OCI-M2 (cell line): ENCODE data around the gene C2CD4C.
"Not testable (repeated sequence)": the region's sequence is repeated elsewhere in the genome, so short reads cannot be mapped to it uniquely, and the experiment has no call there.

Experiments used
- DNase-seq: peaks from one replicate; lab custom pipeline; 2025; ENCODE audit not compliant: unreplicated experiment; lab: John Stamatoyannopoulos, UW

C2CD4C gene

DNA sequence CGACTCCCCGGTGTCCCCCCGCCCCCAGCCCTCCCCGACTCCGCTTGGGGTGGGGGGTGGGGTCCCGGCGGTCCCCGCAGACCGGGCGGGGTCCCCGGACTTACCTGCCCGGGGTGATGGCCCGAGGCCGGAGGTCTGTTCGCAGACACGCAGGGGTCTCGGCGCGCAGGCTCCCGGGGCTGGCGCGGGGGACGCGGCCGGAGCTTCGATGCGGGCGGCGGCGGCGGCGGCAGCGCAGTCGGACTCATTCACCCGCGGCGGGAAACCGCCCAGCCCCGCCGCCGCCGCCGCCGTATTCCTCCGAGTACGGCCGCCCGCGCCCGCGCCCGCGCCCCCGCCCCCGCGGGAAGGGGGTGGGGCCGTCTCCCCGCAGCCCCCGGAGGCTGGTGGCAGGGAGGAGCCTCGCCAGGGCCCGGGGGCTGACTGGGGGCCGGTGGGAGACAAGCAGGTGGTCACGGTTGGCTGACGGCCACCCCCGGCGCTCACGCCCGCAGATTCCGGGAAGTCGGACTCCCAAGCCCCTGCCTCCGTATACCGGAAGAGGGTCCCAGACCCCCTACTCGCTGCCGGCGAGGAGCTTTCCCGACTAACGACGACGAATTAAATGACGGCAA is at the start of gene C2CD4C:
Gene C2CD4C, minus strand, starts transcription at position 246 of the 614 bp plus-strand sequence. CDS start 786 bp downstream, outside the sequence.
- DNase-seq: no peak

GRCh38 chr19:458091-459042 is 49.4 kb upstream of the C2CD4C start:
- DNase-seq: no peak

GRCh38 chr19:457636-458035 is 48.7 kb upstream of the C2CD4C start:
- no peak for DNase-seq

DNA sequence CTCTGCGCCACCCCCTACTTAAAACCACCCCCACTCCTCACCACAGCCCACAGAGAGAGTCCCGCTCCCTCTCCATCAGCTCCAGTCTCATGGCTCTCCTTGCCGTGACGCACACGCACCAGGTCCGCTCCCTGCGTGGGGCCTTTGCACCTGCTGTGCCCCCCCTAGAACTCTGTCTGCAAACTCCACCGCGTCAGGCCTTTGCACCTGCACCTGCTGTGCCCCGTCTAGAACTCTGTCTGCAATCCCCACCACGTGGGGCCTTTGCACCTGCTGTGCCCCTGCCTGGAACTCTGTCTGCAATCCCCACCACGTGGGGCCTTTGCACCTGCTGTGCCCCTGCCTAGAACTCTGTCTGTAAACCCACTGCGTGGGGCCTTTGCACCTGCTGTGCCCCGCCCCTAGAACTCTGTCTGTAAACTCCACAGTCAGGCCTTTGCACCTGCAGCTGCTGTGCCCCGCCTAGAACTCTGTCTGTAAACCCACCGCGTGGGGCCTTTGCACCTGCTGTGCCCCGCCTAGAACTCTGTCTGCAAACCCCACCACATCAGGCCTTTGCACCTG is 47.7 kb upstream of the C2CD4C start:
- DNase-seq: no peak

DNA sequence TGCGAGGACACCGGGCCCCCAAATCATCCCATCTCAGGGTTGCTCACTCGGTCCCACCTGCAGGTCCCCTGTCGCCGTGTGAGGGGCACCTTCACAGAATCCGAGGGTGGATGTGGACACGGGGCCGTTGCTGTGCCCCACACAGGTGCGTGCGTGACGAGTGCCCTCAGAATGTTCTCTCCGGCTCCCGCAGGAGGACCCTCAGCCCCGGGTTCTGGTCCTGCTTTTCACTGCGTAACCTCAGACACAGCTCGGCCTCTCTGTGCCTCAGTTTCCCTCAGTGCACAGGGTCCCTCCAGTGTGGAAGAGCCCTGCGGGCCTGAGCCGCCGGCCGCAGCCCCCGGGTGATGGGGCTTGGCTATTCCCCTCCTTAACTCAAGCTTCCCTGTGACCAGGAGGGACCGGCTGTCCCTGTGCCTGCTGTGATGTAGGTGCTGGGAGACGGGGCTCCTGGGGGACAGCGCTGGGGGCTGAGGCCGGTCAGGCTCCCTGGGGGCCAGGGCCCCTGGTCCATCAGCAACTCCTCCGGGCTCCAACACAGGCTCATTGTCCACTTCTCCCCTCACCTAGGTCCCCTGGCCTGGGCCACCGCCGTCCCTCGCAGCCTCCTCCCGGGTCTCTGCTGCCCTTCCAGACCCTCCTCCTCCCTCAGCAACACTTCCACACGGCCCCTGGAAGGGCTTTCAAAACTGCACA is 47.1 kb upstream of the C2CD4C start:
- DNase-seq: no peak

DNA sequence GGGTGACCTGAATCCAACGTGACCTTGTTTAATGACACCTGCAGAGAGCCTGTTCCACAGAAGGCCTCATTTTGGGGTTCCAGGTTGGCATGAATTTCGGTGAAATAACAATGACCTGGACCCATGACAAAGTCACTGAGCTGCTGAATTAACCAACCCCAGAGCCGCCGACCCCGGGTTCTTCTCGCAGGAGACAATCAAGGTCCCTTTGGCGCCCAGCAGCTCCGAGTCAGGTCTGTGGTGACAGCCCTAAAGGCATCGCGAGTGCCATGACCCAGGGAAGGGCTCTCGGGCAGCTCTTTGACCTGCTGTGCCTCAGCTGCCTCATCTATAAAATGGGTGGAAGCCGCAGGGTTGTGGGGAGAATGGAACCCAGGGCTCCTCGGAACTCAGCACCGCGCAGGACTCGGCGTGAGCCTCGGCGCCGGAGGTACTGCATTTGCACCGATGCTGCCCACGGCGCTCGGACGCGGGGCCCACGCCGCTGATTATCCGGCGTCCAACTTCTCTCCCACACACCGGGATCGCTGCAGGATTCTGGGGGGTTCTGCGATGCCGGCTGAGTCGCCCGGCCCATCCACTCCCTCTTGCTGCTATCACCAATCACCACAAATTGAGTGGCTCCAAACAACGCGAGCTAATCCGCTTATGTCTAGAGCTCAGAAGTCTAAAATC is 46.2 kb upstream of the C2CD4C start:
- DNase-seq: no peak

- DNase-seq: no peak
Observed at GRCh38 chr19:453606-454005, 44.7 kb upstream of the C2CD4C start.

DNA sequence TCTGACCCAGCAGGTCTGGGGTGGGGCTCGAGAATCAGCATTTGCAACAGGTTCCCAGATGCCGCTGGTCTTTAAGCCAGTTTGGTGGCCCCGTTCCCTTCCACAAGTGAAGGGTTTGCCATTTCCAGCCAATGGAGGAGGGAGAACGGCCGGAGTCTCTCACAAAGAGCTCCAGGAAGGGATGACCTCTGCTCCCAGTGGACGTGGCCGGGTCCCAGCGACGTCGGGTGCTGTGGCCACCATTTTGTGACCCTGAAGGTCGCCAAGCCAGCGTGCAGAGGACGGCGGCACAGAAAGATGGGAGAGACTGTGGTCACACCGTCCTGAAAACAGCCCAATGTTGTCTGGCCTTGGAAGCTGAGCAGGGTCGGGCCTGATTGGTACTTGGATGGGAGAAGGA is 43.9 kb upstream of the C2CD4C start:
- no peak for DNase-seq

- not testable (repeated sequence) for DNase-seq
Observed at GRCh38 chr19:450912-451481, 42.0 kb upstream of the C2CD4C start.

GRCh38 chr19:449916-450315 is 41.0 kb upstream of the C2CD4C start:
- DNase-seq: no peak

DNA sequence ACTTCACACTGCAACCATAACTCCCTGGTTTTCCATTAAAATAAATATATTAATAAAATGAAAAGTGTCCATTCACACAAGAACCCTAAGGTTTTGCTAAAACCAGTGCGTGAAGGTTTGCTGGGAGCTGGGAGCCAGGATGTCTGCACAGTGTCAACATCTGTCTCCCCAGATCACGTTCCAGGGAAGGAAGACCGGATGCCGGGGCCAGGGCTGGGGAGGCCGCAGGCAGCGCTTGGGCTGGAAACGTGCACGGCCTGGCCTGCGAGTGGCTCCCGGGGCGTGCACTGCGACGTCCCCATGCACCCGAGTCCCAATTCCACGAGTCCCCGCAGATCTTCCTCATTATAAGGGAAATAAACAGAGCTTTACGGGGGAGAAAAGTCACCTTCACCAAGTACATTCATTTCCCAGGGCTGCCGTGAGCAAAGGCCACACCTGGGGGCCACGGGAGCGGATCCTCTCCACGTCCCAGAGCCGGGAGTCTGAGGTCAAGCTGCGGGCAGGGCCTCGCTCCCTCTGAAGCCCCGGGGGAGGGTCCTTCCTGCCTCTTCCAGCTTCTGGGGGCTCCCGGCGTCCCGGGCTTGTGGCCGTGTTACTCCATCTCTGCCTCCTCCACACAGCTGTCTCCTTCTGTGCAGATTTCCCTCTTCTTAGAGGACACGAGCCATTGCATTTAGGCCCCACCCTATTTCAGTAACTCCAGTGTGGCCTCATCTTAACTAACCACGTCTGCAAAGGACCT is 39.0 kb upstream of the C2CD4C start:
- DNase-seq: no peak

- DNase-seq: no peak
Observed at GRCh38 chr19:447064-447426, 38.1 kb upstream of the C2CD4C start.

GRCh38 chr19:444677-445210 is 35.8 kb upstream of the C2CD4C start:
- DNase-seq: no peak

- no peak for DNase-seq
Observed at GRCh38 chr19:443005-443404, 34.1 kb upstream of the C2CD4C start.

DNA sequence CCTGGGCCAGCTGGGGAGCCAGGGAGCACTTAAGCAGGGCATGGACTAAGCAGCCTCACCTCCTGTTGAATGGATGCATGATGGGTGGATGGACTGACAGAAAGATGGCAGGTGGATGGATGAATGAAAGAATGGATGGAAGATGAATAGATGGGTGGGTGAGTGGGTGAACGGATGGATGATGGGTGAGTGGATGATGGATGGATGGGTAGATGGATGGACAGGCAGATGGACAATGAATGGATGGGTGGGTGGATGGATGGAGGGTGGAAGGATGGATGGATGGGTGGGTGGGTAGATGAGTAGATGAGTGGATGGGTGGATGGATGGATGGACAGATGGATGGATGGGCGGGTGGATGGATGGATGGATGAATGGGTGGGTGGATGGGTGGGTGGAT is 33.1 kb upstream of the C2CD4C start:
- no peak for DNase-seq

DNA sequence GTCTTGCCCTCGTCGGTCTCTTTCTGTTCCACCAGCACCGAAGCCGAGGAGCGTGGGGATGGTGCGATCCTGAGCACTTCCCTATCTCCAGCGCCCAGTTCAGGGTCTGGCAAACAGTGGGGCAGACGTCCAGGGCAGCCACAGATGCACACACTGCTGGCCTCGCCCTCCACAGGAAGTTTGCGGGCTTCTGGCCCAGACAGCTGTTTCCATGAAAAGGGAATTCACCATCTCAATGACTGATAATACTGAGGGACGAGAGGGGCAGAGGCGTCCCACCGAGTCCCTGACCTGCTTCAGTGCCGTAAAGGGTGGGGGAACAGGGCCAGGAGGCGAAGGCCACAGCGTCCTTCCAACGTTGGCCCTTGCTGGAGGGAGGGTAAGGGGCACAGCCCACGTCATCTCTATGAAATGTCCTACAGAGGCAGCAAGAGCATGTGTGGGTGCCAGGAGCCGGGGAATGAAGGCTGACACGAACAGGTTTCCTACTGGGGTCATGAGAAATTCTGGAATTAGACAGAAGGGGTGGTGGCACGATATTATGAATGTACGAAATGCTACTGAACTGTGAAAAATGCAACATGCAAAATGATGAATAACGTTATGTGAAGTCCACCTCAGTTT is 32.4 kb upstream of the C2CD4C start:
- no peak for DNase-seq

DNA sequence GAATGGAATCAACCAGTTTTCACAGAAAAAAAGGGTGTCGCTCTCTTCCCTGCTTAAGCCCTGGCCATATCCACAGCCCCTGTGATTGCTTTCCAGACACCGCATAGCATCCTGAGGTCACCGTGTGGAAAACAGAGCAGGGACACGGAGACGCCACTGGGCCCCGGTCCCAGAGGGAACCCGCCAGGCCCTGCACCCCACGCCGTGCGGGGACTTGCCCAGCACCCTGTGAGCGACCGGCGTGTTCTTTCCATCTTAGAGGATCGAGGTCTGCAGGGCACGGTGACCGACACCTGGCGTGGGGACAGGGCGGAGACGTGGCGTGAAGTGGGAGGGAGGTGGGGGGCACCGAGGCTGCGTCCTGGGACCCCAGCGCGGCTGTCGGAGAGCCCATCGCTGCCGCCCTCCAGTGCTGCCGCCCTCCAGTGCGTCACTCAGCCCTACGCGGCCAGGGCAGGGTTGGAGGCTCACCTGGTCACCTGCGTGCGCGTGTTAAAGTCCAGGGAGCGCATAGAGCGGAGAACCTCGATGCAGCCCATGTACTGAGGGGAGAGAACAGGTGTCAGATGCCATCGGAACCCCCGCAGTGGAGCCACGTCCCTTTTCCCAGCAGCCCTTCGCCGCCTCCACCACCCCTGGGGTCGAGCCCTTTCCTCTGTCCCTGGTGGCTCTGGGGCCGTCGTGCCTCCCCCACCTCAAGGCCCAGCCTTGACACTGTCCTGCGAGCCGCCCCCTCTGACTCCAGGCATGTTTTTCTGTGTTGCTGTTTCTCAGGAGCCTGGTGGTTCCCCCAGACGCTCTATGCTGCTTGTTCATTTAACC is 31.7 kb upstream of the C2CD4C start:
- no peak for DNase-seq

DNA sequence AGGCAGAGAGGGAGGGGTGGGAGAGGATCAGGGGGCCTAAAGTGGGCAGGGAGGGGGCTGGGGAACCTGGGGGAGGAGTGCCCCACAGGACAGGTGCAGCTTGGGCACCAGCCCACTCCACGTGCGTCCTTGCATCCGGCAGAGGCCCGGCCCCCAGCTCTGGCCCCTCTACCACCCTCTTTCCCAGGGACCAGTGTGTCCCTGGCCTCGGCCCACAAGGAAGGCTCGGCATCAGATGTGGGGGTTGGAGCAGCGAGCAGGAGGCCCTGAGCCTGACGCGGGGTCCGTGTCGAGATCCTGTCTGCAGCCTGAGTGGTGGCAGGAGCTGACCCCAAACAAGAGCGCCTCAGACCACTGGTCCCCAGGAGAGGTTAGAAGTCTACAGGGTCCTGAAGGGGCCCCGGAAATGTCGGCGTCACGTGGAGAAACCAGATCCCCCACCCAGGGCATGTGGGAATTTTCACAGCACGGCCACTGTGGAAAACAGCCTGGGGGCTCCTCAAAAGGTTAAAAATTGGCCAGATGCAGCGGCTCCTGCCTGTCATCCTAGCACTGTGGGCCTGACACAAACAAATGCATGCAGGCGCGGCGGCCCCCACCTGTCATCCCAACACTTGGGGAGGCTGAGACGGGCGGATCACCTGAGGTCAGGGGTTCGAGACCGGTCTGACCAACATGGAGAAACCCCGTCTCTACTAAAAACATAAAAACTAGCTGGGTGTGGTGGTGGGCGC is 30.4 kb upstream of the C2CD4C start:
- DNase-seq: no peak
